IPS-11a (cell line): Measurements from ENCODE around the gene GALNT2.

Experiments
- H3K4me3 ChIP-seq: one replicate; pipeline ENCODE4 v1.5.1; 2013; ENCODE audit warnings: low read depth, low read length, control low read depth

GALNT2 gene

GRCh38 chr1:230066466-230067404 is at the start of gene GALNT2:
Gene GALNT2, plus strand, starts transcription at chr1:230067238. Its CDS starts 43 bp downstream, at chr1:230067281.
- H3K4me3 ChIP-seq = peak within 1 kb of the TSS; percentile 88

GRCh38 chr1:230020451-230020850 is 46.6 kb upstream of the GALNT2 start:
- H3K4me3 ChIP-seq = no peak overlapping the region

- H3K4me3 ChIP-seq = no peak overlapping the region
These were observed 44.2 kb upstream of the GALNT2 start for GRCh38 chr1:230022666-230023380.

- H3K4me3 ChIP-seq = no peak overlapping the region
These were observed 41.4 kb upstream of the GALNT2 start for GRCh38 chr1:230025686-230026085.

GRCh38 chr1:230026139-230026538 is 40.9 kb upstream of the GALNT2 start:
- no peak overlapping the region for H3K4me3 ChIP-seq

GRCh38 chr1:230026572-230026971 is 40.5 kb upstream of the GALNT2 start:
- H3K4me3 ChIP-seq = no peak overlapping the region

- H3K4me3 ChIP-seq = no peak overlapping the region
These were observed 38.3 kb upstream of the GALNT2 start for GRCh38 chr1:230028602-230029223.

GRCh38 chr1:230029244-230029941 is 37.6 kb upstream of the GALNT2 start:
- H3K4me3 ChIP-seq = no peak overlapping the region

GRCh38 chr1:230030122-230030821 is 36.8 kb upstream of the GALNT2 start:
- H3K4me3 ChIP-seq = no peak overlapping the region

GRCh38 chr1:230031131-230031530 is 35.9 kb upstream of the GALNT2 start:
- H3K4me3 ChIP-seq = no peak overlapping the region

- no peak overlapping the region for H3K4me3 ChIP-seq
These were observed 34.3 kb upstream of the GALNT2 start for GRCh38 chr1:230032516-230033281.

GRCh38 chr1:230037261-230037660 is 29.8 kb upstream of the GALNT2 start:
- H3K4me3 ChIP-seq = no peak overlapping the region

- no peak overlapping the region for H3K4me3 ChIP-seq
These were observed 26.6 kb upstream of the GALNT2 start for GRCh38 chr1:230040440-230040839.

- H3K4me3 ChIP-seq = no peak overlapping the region
These were observed 24.0 kb upstream of the GALNT2 start for GRCh38 chr1:230043081-230043480.

- no peak overlapping the region for H3K4me3 ChIP-seq
These were observed 22.3 kb upstream of the GALNT2 start for GRCh38 chr1:230044729-230045128.

- no peak overlapping the region for H3K4me3 ChIP-seq
These were observed 19.7 kb upstream of the GALNT2 start for GRCh38 chr1:230047114-230047865.

GRCh38 chr1:230048322-230048721 is 18.7 kb upstream of the GALNT2 start:
- no peak overlapping the region for H3K4me3 ChIP-seq

- H3K4me3 ChIP-seq = no peak overlapping the region
These were observed 18.1 kb upstream of the GALNT2 start for GRCh38 chr1:230048922-230049321.

GRCh38 chr1:230049731-230050130 is 17.3 kb upstream of the GALNT2 start:
- H3K4me3 ChIP-seq = no peak overlapping the region
